SU-DHL-6 (cell line): ENCODE data around the gene HSD17B12.

ENCODE experiments used
- EZH2phosphoT487 ChIP-seq: fragments of 200-600 bp; sonication (generic), shearing (Covaris generic); conservative IDR thresholded peaks from 2 replicates; pipeline ENCODE4 v1.6.1; 2018; ENCODE audit warnings: mild to moderate bottlenecking, antibody characterized with exemption, low read length, moderate library complexity, mixed read lengths
- TF ChIP-seq, protein P1 (sequence below): fragments of 200-600 bp; sonication (generic); IDR thresholded peaks from one replicate; pipeline ENCODE4 v1.5.1; 2017; ENCODE audit warnings: antibody characterized with exemption, mild to moderate bottlenecking, low read length, moderate library complexity; ENCODE audit not compliant: insufficient read depth, poor library complexity, severe bottlenecking

DNA sequence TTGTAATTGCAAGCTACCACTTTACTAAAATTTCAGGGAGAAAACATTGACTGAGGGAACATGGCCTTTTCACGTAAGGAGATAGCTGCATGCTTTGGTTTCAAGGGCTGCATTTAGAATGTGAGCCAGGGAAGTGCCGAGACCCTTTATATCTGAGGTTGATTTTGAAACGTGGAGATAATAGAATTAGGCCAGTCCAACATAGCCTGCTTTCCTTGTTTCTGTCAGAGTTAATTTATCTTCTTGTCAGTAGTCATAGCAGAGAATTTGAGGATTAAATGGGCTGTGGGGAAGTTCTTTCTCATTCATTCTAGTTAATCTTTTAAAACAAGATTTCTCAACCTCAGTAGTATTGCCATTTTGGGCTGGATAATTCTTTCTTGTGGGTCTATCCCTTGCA is 212.3 kb downstream of the HSD17B12 start:
- TF ChIP-seq, protein P1, sequence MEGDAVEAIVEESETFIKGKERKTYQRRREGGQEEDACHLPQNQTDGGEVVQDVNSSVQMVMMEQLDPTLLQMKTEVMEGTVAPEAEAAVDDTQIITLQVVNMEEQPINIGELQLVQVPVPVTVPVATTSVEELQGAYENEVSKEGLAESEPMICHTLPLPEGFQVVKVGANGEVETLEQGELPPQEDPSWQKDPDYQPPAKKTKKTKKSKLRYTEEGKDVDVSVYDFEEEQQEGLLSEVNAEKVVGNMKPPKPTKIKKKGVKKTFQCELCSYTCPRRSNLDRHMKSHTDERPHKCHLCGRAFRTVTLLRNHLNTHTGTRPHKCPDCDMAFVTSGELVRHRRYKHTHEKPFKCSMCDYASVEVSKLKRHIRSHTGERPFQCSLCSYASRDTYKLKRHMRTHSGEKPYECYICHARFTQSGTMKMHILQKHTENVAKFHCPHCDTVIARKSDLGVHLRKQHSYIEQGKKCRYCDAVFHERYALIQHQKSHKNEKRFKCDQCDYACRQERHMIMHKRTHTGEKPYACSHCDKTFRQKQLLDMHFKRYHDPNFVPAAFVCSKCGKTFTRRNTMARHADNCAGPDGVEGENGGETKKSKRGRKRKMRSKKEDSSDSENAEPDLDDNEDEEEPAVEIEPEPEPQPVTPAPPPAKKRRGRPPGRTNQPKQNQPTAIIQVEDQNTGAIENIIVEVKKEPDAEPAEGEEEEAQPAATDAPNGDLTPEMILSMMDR: no peak
- no peak for TF ChIP-seq EZH2phosphoT487
